Right lobe of liver (tissue), 4 donors: ENCODE measurements around the gene GALNTL6.

ENCODE experiments used
- CTCF ChIP-seq, 4 donors: fragments of 200-600 bp in 3 of 4; fragments of 450-650 bp in 1 of 4; IDR thresholded peaks; one replicate each; pipeline versions ENCODE4 v1.5.1 to v1.8.0; 2016 to 2022; ENCODE audit warnings: antibody characterized with exemption in 4 of 4, mild to moderate bottlenecking in 2 of 4
- POLR2A ChIP-seq: fragments of 450-650 bp; IDR thresholded peaks from one replicate; pipeline ENCODE4 v1.6.1; 2017; ENCODE audit warnings: antibody characterized with exemption, mild to moderate bottlenecking
- donor health status: DM: no; HTN: no; CAD: no.
- donor health status: DM: no; HTN: no; CAD: no.
- donor health status: DM: no; HTN: yes; CAD: no.

DNA sequence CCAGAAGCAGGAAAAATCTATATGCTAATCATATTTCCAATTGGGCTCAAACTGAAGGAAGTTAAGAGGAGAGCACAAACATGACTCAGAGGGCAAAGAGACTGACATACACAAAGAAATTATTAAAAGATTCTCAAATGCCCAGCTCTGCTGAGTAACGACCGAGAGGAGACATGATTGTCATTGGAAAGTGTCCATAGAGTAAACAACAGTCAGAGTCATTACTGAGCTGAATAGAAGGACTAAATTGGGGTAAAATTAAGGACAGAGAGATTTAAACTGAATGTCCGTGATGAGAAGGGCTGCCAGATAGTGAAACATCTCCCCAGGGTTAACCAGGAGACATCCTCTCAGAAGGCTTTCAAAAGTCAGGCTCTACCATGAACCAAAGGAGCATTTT lies 1244.2 kb downstream of the GALNTL6 start:
- TF ChIP-seq CTCF (IDR thresholded peaks at IDR 0.05) = no peak
- TF ChIP-seq POLR2A = no peak
